Measurements from ENCODE around the gene FOXN3.
"Not testable (repeated sequence)": the region's sequence is repeated elsewhere in the genome, so short reads cannot be mapped to it uniquely, and the experiment has no call there.

Gene FOXN3

GRCh38 chr14:89231426-89232113 is 185.5 kb downstream of the FOXN3 start:
- peak; percentile 45 for DNase-seq (ENCODE audit: low spot score)

DNA sequence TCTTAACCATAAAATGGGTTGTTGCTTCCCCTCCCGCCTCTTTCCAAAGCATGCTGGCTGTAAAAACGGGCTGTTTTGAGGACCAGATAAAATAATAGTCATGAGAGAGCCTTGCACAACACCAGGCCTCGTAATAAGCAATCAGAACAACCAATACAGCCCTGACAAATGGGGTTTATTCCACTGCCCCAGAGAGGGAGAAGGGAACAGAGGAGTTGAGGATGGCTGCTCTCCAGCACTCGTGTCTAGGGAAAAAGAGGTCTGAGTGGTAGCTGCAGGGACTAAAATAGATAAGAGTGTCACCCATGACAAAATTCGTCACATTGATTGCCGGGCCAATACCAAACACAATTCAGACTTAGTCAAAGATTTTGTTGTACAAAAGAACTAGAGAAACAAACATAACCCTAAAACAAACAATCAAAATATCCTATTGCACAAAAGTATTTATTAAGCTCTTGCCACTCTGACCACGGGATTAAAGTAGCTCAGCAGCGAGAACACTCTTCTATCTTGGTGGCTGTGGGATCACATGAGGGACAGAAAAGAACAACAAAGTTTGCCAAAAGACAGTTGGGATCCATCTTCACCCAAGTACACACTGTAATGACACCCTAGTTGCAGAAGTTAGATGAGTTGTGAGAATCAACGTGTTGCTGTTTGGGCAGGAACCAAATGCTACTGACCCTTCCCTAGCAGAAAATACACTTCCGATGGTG is 188.0 kb downstream of the FOXN3 start:
- no peak for DNase-seq (ENCODE audit: low spot score)

- DNase-seq (ENCODE audit: low spot score) = no peak
Measured at GRCh38 chr14:89227496-89227836, 189.6 kb downstream of the FOXN3 start.

- no peak for DNase-seq (ENCODE audit: low spot score)
Measured at GRCh38 chr14:89226801-89227495, 190.1 kb downstream of the FOXN3 start.

- no peak for DNase-seq (ENCODE audit: low spot score)
Measured at GRCh38 chr14:89225607-89226006, 191.4 kb downstream of the FOXN3 start.

DNA sequence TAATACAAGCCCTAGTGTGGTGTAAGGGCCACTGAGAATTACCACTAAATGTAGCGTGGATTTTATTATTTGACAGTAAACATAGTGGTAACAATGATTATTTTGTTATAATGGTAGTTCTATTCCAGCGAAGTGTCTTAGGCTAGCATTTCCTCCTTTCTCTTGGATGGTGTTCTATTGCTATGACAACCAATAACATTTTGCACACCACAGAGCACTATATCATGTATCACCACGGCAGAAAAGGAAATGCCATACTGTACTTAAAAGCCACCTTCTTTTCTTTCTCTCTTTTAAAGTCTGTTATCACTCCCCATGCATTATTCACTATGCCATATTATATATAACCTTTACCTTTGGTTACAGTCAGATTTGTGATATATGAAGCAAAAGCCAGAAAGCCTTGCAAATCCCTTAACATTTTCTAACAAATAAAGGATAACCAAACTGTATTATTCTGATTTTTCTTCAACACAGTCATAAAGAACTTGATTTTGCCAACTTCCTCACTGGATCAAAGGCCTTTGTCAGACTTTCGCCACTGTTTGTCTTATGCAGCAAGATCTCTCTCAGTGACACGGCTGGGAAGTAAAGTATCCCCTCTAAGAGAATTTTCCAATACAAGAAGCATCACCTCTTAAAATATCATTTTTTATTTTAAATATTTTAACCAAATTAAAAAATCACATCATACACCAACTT is 195.8 kb downstream of the FOXN3 start:
- no peak for DNase-seq (ENCODE audit: low spot score)

GRCh38 chr14:89219051-89219450 is 198.0 kb downstream of the FOXN3 start:
- DNase-seq (ENCODE audit: low spot score) = no peak

DNA sequence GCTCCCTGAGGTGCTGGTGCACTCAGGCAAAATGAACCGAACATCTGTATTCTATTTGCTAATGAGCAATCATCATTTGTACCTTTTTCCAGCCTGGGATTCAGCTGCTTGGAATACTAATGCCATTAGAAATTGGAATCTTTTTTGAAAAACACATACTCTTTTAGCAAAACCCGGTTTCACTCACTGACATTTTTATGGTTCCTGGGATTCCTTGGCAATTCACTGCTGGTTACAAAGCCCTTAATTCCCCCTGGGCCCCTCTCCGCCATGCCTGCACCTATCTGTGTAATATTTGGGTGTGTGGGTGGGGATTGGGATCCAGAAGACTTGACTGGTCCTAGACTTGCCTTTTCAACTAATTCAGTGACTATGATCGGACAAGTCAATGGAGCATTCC is 199.1 kb downstream of the FOXN3 start:
- DNase-seq (ENCODE audit: low spot score) = no peak

DNA sequence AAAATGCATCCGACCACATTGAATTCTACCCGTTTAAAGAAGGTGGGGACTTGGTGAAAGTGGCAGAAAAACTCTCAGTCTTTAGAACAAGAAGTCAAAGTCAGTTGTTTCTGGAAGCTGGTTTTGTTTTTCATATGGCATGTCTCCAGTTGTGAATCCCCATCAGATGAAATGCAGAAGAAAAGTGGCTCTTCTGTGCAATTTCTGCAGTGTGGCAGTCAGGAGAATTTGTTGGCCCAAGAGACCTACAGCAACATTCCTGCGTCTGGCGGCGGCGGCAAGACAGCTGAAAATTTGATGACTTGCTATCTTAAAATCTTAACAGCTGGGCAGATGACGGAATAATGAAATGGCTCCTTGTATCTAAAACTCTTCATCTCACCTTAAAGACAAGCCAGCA is 201.5 kb downstream of the FOXN3 start:
- DNase-seq (ENCODE audit: low spot score) = no peak

- no peak for DNase-seq (ENCODE audit: low spot score)
Measured at GRCh38 chr14:89215114-89215513, 201.9 kb downstream of the FOXN3 start.

GRCh38 chr14:89214221-89214965 is 202.6 kb downstream of the FOXN3 start:
- DNase-seq (ENCODE audit: low spot score) = peak; percentile 65

DNA sequence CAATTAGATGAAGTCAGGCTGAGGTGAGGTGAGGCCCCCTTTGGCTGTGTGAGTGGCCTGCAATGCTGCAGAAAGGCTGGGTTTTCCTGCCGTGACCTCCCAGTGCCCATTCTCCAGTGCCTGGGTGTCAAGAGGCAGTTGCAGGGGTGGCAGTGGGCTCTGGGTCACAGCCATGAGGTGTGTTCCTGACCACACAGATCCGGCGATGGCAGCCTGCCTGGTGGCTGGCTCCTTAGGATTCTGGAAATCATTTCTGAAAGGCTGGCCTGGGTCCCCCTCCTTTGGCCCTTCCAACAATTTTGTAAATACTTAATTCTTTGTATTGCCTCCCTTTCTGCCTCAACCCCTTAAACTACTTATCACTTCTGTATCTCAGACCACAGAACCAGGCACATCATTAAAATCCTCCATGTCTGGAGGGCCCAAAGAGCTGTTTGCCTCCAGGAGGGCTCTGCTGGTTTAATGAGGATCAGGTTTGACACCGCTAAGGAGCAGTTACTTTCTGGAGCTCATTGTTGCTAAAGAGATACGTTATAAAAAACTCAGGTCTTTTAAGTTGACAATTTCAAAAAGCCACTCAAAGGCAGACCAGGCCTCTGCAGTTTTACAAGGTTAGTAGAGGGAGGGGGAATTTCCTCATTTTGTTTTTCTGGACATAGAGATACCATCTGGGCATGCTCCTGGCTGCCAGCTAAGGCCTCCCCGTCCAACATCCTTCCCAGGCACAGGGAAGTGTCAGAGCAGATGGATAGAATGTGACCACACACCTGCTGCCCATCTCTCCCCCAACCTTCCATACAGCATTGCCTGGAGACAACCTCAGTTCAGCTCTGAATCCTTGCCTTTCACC is 204.4 kb downstream of the FOXN3 start:
- DNase-seq (ENCODE audit: low spot score) = peak; percentile 62

DNA sequence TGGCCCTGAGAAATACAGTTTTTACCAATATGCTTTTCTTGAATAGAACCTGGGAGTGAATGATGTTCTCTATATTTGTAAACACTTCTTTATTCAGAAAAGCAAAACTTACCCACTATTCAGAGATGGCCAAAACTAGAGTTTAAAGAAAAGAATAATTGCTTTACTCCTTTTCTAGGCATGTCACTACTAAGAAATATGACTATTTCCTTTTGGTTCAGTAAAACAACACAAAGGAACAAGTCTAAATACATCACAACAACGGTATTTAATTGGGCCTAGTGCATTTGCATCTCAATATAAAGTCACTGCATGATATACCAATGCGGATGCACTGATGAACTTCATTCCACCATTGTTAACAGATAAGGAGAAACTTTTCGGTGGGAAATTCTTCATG is 207.5 kb downstream of the FOXN3 start:
- DNase-seq (ENCODE audit: low spot score) = no peak

DNA sequence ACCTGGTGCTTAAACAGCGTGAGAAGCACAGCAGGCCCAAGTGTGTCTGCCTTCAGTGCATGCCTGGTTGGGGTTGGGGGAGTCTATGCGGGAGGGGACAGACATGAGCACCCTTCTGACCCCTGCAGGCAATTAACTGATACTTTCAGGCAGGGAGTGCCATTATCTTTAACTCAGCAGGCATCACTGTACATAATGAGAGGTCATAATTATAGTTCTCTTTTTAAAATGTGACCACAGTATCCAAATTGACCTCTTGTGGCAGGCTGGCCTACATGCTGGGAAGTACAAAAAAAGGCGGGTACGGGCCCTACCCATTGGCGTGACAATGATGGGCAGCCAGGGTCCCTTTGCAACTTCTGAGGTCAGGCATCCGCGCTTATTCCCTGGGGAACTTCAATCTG is 209.1 kb downstream of the FOXN3 start:
- DNase-seq (ENCODE audit: low spot score) = no peak

GRCh38 chr14:89206389-89207031 is 210.5 kb downstream of the FOXN3 start:
- DNase-seq (ENCODE audit: low spot score) = no peak

- no peak for DNase-seq (ENCODE audit: low spot score)
Measured at GRCh38 chr14:89205137-89205740, 211.8 kb downstream of the FOXN3 start.

DNA sequence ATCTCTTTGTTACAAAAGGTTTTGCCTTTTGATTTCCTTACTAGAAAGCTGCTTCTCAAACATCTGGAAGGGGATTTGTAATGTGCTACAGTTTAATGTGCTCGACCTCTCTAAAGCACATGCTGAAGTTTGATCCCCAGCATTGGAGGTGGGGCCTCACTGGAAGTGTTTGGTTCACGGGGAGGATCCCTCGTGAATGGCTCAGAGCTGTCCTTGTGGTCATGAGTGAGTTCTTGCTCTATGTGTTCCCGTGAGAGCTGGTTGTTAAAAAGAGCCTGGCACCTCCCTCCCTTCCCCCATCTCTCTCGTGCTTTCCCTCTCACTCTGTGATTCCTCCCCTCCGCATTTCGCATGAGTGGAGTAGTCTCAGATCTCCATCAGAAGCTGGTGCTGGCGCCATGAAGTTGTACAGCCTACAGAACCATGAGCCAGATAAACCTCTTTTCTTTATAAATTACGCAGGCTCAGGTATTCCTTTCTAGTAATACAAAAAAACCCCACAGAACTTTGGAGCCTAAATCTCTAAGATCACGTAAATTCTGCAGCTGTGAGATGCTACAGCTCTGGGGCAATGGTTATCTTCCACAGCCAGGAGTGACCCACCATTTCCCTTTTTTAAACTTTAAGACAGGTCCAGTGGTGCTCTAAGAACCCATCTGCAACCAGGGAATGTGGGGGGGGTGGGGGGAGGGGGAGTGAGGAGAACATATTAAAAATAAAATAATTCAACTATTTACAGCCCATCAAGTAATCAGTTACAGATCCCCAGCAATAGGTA is 214.4 kb downstream of the FOXN3 start:
- DNase-seq (ENCODE audit: low spot score) = no peak

DNA sequence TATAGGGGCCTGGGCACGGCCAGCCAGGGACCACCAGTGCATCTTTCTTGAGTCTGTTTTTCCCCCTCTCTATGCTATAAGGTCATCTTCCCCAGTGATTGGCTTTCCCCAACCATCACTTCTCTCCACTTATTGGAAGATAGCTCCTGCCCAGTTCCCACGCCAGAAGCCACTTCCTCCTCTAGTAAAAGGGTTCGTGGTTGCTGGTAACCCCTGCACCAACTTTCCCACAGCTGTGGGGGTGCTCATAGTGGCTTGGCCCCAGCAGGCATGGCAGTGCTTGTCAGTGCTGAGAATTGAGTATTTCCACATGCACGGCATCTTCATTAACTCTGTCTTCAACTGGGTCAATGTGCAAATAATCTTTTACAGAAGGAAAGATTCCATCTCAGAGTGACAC is 215.4 kb downstream of the FOXN3 start:
- no peak for DNase-seq (ENCODE audit: low spot score)

DNA sequence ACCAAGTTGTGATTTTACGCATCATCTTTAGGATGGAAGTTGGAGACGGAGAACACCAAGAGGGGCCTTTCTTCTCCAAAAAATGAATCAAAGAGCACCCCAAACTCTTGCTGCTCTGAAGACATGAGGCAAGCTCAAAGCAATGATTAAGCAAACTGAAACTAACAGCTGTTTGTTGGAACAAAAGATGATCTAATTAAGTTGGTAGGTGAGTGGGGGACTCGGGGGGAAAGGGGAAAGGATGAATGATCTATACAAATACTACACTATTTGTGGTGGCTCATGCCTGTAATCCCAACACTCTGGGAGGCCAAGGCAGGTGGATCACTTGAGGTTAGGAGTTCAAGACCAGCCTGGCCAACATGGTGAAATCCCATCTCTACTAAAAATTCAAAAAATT is 217.7 kb downstream of the FOXN3 start:
- DNase-seq (ENCODE audit: low spot score) = not testable (repeated sequence)
